Right atrium auricular region (tissue), 2 donors: ENCODE results near the gene EPSTI1. TPM values are rescaled to one million over a fixed set of nuclear protein-coding genes. Genes with fewer than 3 reads are reported as not detected.

Experiments
- DNase-seq: peaks from one replicate; pipeline ENCODE4 v3.0.0-alpha.2; 2019; ENCODE audit warnings: low spot score
- H3K27ac ChIP-seq, 2 donors: fragments of 200-600 bp; sonication (generic); 1 replicate in 1 of 2; 2 replicates in 1 of 2; pipeline ENCODE4 v1.5.1; 2016 to 2019
- H3K27me3 ChIP-seq, 2 donors: fragments of 200-600 bp; sonication (generic); one replicate each; pipeline versions ENCODE4 v1.5.1 to v1.6.0; 2017 to 2019
- H3K36me3 ChIP-seq: fragments of 200-600 bp; sonication (generic); one replicate; pipeline ENCODE4 v1.5.1; 2016
- H3K4me1 ChIP-seq, 2 donors: fragments of 200-600 bp; sonication (generic); one replicate each; pipeline versions ENCODE4 v1.5.1 to v1.6.0; 2017 to 2019
- H3K4me3 ChIP-seq, 2 donors: fragments of 200-600 bp; sonication (generic); 1 replicate in 1 of 2; 2 replicates in 1 of 2; pipeline ENCODE4 v1.5.1; 2017 to 2019; ENCODE audit warnings: mild to moderate bottlenecking in 1 of 2, moderate library complexity in 1 of 2
- H3K9me3 ChIP-seq, 2 donors: fragments of 200-600 bp; sonication (generic); one replicate each; pipeline ENCODE4 v1.5.1; 2019
- total RNA-seq, 2 donors: library from RNA; depleted of rRNA; stranded (reverse); fragments of >200 nt; gene quantifications; one replicate each; pipeline ENCODE4 v1.1.0, GENCODE V29; 2016
- TF ChIP-seq, protein P1 (sequence below), 2 donors: fragments of 200-600 bp; sonication (generic); IDR thresholded peaks; one replicate each; pipeline ENCODE4 v1.5.1; 2019; ENCODE audit warnings: antibody characterized with exemption in 2 of 2

The EPSTI1 gene
- total RNA-seq, 2 donors from 2014 or later, result 3.1 to 3.9 TPM

DNA sequence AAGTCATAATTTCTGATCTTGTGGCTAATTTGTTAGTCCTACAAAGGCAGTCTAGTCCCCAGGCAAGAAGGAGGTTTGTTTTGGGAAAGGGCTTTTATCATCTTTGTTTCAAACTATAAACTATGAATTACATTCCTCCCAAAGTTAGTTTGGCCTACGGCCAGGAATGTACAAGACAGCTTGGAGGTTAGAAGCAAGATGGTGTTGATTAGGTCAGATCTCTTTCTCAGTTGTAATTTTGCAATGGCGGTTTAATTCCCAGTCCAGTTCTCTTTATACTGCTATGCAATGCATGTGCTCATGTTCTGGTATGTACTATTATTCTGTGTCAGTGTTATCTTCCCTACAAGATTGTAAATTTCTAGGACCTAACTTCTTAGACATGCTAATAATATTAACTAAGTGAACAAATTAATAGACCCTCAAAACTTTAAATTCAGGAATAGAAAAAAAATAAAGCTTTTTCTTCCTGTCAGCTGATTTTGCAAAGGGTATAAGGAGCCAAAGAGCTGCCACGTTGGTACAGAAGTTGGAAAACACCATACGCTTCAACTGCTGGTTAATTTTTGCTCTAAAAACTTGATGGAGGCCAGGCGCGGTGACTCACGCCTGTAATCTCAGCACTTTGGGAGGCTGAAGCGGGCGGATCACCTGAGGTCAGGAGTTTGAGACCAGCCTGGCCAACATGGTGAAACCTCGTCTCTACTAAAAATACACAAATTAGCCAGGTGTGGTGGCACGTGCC is 30.1 kb upstream of the EPSTI1 start:
- Histone ChIP-seq H3K27ac (no peak overlapping the region), H3K4me3 (no peak overlapping the region), H3K27me3 (no peaks in the 10 kb centered on the region), H3K4me1 (peaks cover 0 to 30% of the 10 kb centered on the region in 2 donors), H3K36me3 (no peaks in the 10 kb centered on the region), H3K9me3 (no peaks in the 10 kb centered on the region)
- TF ChIP-seq, protein P1, sequence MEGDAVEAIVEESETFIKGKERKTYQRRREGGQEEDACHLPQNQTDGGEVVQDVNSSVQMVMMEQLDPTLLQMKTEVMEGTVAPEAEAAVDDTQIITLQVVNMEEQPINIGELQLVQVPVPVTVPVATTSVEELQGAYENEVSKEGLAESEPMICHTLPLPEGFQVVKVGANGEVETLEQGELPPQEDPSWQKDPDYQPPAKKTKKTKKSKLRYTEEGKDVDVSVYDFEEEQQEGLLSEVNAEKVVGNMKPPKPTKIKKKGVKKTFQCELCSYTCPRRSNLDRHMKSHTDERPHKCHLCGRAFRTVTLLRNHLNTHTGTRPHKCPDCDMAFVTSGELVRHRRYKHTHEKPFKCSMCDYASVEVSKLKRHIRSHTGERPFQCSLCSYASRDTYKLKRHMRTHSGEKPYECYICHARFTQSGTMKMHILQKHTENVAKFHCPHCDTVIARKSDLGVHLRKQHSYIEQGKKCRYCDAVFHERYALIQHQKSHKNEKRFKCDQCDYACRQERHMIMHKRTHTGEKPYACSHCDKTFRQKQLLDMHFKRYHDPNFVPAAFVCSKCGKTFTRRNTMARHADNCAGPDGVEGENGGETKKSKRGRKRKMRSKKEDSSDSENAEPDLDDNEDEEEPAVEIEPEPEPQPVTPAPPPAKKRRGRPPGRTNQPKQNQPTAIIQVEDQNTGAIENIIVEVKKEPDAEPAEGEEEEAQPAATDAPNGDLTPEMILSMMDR (IDR thresholded peaks at IDR 0.05), result no peak
- no peak for DNase-seq

DNA sequence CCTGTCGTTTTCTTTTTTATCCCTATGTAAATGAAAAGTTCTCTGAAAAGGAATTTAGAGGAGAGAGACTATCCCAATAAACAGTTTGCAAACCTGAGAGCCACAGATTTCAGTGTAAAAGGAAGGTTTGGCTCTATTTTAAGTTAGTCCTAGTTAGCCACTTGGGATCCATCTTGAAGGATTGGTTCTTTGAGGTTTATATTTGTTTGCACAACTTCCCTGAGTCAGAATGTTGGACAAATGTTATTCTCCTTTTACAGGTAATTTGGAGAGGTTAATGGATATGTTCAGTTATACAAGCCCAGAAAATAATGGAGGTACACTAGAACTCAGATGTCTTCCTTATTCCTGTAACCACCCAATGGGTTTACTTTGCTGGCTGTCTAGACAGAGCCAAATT is 28.8 kb upstream of the EPSTI1 start:
- no peak overlapping the region for H3K27ac ChIP-seq
- TF ChIP-seq, protein P1 (IDR thresholded peaks at IDR 0.05), result no peak
- H3K9me3 ChIP-seq, result no peaks in the 10 kb centered on the region
- no peaks in the 10 kb centered on the region for H3K27me3 ChIP-seq
- no peak for DNase-seq
- H3K4me3 ChIP-seq, result no peak overlapping the region
- H3K36me3 ChIP-seq, result no peaks in the 10 kb centered on the region
- peaks cover 0 to 20% of the 10 kb centered on the region in 2 donors for H3K4me1 ChIP-seq

DNA sequence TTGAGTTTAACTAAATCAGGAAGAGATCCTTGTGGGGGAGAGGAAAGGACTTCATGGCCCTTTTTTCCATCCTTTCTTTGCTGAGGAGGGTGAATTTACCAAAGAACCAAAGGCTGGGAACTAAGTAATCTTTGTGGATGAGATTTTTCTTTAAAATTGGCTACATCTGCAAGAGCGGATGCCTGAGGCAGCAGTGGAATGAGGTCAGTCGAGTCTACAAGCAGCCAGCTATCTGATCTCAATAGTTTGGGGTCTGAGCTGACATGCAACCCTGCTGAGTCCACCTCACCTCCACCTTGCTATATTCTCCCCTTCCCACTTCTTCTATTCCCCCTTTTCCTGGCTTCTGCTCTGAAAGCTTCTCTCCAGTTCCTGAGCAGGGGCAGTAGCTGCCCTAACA is 27.8 kb upstream of the EPSTI1 start:
- Histone ChIP-seq H3K27me3 (no peaks in the 10 kb centered on the region), H3K27ac (no peak overlapping the region), H3K9me3 (no peaks in the 10 kb centered on the region), H3K4me3 (no peak overlapping the region), H3K36me3 (no peaks in the 10 kb centered on the region), H3K4me1 (peaks cover 0 to 11% of the 10 kb centered on the region in 2 donors)
- TF ChIP-seq, protein P1 (IDR thresholded peaks at IDR 0.05), result no peak
- no peak for DNase-seq

DNA sequence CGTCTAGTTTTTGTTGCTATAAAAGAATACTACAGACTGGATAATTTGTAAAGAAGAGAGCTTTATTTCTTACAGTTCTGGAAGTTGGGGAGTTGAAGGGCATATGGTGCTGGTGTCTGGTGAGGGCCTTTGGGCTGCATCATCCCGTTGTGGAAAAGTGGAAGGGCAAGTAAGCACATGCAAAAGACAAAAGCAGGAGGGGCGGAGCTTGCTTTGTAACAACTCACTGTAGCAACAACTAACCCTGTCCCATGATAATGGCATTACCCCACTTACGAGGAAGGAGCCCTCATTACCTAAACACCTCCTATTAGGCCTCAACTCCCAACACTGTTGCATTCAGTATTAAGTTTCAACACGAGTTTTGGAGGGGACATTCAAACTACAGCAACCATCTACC is 24.2 kb upstream of the EPSTI1 start:
- H3K27ac ChIP-seq, result no peak overlapping the region
- H3K9me3 ChIP-seq, result no peaks in the 10 kb centered on the region
- TF ChIP-seq, protein P1 (IDR thresholded peaks at IDR 0.05), result no peak
- H3K4me1 ChIP-seq, result no peaks in the 10 kb centered on the region
- DNase-seq, result no peak
- H3K4me3 ChIP-seq, result no peak overlapping the region
- H3K36me3 ChIP-seq, result no peaks in the 10 kb centered on the region
- no peaks in the 10 kb centered on the region for H3K27me3 ChIP-seq

DNA sequence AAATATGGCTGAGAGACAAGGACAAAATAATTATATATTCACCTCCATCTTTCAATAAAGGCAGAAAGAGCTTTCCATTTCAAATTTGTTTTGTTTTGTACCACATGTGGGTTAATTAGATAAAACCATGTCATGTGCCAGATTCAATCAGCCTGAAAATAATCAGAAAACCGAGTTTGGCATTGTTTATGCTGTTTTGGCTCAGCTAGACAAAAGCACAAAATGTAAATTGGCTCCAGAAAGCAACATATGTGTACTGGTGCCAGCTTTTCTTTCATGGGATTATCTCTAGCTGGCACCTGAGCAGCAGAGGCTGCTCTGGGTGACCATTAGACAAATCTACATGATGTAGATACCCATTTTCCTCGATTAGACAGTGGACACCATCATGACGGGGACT is 22.1 kb upstream of the EPSTI1 start:
- TF ChIP-seq, protein P1 (IDR thresholded peaks at IDR 0.05), result no peak
- no peaks in the 10 kb centered on the region for H3K27me3 ChIP-seq

DNA sequence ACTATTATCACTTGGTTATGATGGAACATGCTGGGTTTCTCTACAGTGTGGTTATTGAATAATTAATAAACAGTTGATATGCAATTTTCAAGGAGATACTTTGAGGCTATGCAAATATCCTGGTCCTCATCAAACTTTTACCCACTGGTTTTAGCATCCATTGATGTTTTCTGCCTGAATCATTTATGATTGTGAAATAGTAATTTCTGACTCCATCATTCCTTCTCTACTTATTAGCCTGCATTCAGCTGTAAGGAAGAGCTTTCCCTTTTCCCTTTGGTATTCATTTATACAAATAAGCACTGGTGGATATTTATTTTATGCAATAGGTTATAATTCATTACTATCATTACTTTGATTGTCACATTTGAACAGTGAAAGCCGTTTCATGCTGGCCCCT is 17.5 kb upstream of the EPSTI1 start:
- no peaks in the 10 kb centered on the region for H3K36me3 ChIP-seq
- no peaks in the 10 kb centered on the region for H3K27me3 ChIP-seq
- TF ChIP-seq, protein P1 (IDR thresholded peaks at IDR 0.05), result no peak
- H3K9me3 ChIP-seq, result no peaks in the 10 kb centered on the region
- no peak overlapping the region for H3K27ac ChIP-seq
- no peak overlapping the region for H3K4me3 ChIP-seq
- no peak for DNase-seq
- H3K4me1 ChIP-seq, result peaks cover 0 to 6% of the 10 kb centered on the region in 2 donors

More for the DNA sequence above, 22.1 kb upstream of the EPSTI1 start:
- H3K36me3 ChIP-seq, result no peaks in the 10 kb centered on the region
- no peak overlapping the region for H3K4me3 ChIP-seq
- H3K27ac ChIP-seq, result no peak overlapping the region
- H3K9me3 ChIP-seq, result no peaks in the 10 kb centered on the region
- no peak for DNase-seq
- H3K4me1 ChIP-seq, result no peaks in the 10 kb centered on the region
